HCT116 (cell line): ENCODE measurements around the gene HK1. TPM values are rescaled to one million over a fixed set of nuclear protein-coding genes. Genes with fewer than 3 reads are reported as not detected.

Experiments used
- ATAC-seq: fragments of 200-7000 bp; cut with Tn5 transposase; 2 replicates; pipeline ENCODE4 v1.9.1; 2020; ENCODE audit warnings: mild to moderate bottlenecking, moderate library complexity
- BruUV-seq: library from RNA; stranded (reverse); fragments of 400-500 nt; replicated peaks from 2 replicates; lab custom pipeline; 2021; lab: Mats Ljungman, UMichigan
- CTCF ChIA-PET: fragments of 300-600 bp; sonication (Branson Sonifier 250); formaldehyde crosslinking; loops from one replicate; lab custom pipeline; 2021; ENCODE audit warnings: antibody characterized with exemption; lab: Charles Lee
- POLR2A ChIA-PET: fragments of 300-600, 350-600 bp; sonication (Branson Sonifier 250); formaldehyde crosslinking; loops from one replicate; lab custom pipeline; 2021; ENCODE audit warnings: antibody characterized with exemption; lab: Charles Lee
- RAD21 ChIA-PET, 2 experiments: fragments of 300-600 bp; sonication (Branson Sonifier 250); formaldehyde crosslinking; loops; one replicate each; lab custom pipeline; 2023; ENCODE audit warnings: low total read pairs in 2 of 2; ENCODE audit not compliant: uncharacterized antibody in 2 of 2, unreplicated experiment in 2 of 2, low non-redundant PET in 1 of 2; lab: Charles Lee
- DNase-seq: peaks from one replicate; pipeline ENCODE4 v3.0.0-alpha.2; 2010; ENCODE audit warnings: low read depth, low spot score
- H2AFZ ChIP-seq: fragments of 200-600 bp; shearing (Covaris generic), sonication (generic); 2 replicates; pipeline ENCODE4 v1.6.1; 2017; ENCODE audit warnings: low read depth, mixed run types, mixed read lengths, antibody characterized with exemption, low read length; ENCODE audit not compliant: poor library complexity, severe bottlenecking
- H3K27ac ChIP-seq: 2 replicates; pipeline ENCODE4 v1.5.1; 2012; ENCODE audit warnings: low read depth, low read length
- H3K27me3 ChIP-seq: fragments of 200-600 bp; sonication (generic); 2 replicates; pipeline ENCODE4 v1.6.1; 2016; ENCODE audit warnings: mixed run types, low read length, mixed read lengths; ENCODE audit not compliant: insufficient read depth
- H3K36me3 ChIP-seq, 2 experiments: fragments of 200-500 bp in 1 of 2; fragments of 200-600 bp in 1 of 2; sonication (Bioruptor generic) in 1 of 2; sonication (generic) in 1 of 2; 2 replicates each; pipeline versions ENCODE4 v1.5.1 to v1.6.1; 2014 to 2016; ENCODE audit warnings: low read length in 2 of 2, inconsistent platforms in 1 of 2, mixed read lengths in 1 of 2, mixed run types in 1 of 2; ENCODE audit not compliant: insufficient read depth in 2 of 2, control insufficient read depth in 1 of 2
- H3K4me1 ChIP-seq, 2 experiments: fragments of 200-600 bp in 1 of 2; sonication (generic) in 1 of 2; 2 replicates each; pipeline versions ENCODE4 v1.5.1 to v1.6.1; 2012 to 2017; ENCODE audit warnings: low read length in 2 of 2, inconsistent platforms in 1 of 2, mild to moderate bottlenecking in 1 of 2, mixed read lengths in 1 of 2, mixed run types in 1 of 2, moderate library complexity in 1 of 2; ENCODE audit not compliant: insufficient read depth in 2 of 2, control insufficient read depth in 1 of 2
- H3K4me2 ChIP-seq: fragments of 200-600 bp; sonication (generic); 2 replicates; pipeline ENCODE4 v1.6.1; 2017; ENCODE audit warnings: mixed run types, low read length, mixed read lengths
- H3K4me3 ChIP-seq, 2 experiments: fragments of 200-600 bp in 1 of 2; sonication (generic) in 1 of 2; replicated peaks in 1 of 2; 2 replicates each; pipeline ENCODE4 v1.5.1; 2011 to 2016; ENCODE audit warnings: low read length in 2 of 2, control low read depth in 1 of 2, low read depth in 1 of 2, mild to moderate bottlenecking in 1 of 2, mixed read lengths in 1 of 2, mixed run types in 1 of 2
- H3K79me2 ChIP-seq: fragments of 200-600 bp; sonication (generic); 2 replicates; pipeline ENCODE4 v1.6.1; 2017; ENCODE audit warnings: mild to moderate bottlenecking, mixed run types, low read length, moderate library complexity, mixed read lengths; ENCODE audit not compliant: insufficient read depth
- H3K9ac ChIP-seq: fragments of 200-600 bp; sonication (generic); 2 replicates; pipeline ENCODE4 v1.6.1; 2016; ENCODE audit warnings: low read length, mixed read lengths
- H3K9me2 ChIP-seq: fragments of 200-600 bp; sonication (generic), shearing (Covaris generic); 2 replicates; pipeline ENCODE4 v1.6.1; 2017; ENCODE audit warnings: mixed run types, mild to moderate bottlenecking, moderate library complexity; ENCODE audit not compliant: insufficient read depth
- H3K9me3 ChIP-seq, 2 experiments: fragments of 200-500 bp in 1 of 2; fragments of 200-600 bp in 1 of 2; sonication (Bioruptor generic) in 1 of 2; sonication (generic) in 1 of 2; 2 replicates each; pipeline ENCODE4 v1.6.1; 2014 to 2017; ENCODE audit warnings: low read length in 2 of 2, mixed read lengths in 2 of 2, inconsistent platforms in 1 of 2, low read depth in 1 of 2, mild to moderate bottlenecking in 1 of 2, mixed run types in 1 of 2, moderate library complexity in 1 of 2; ENCODE audit not compliant: control insufficient read depth in 1 of 2, insufficient read depth in 1 of 2
- H4K20me1 ChIP-seq: fragments of 200-600 bp; sonication (generic), shearing (Covaris generic); 2 replicates; pipeline ENCODE4 v1.6.1; 2017; ENCODE audit warnings: mixed run types, mild to moderate bottlenecking, moderate library complexity; ENCODE audit not compliant: insufficient read depth
- EGR1 ChIP-seq: IDR thresholded peaks from 2 replicates; pipeline ENCODE4 v1.6.1; 2012; ENCODE audit warnings: low read depth
- FOSL1 ChIP-seq: IDR thresholded peaks from 2 replicates; pipeline ENCODE4 v1.6.1; 2012; ENCODE audit warnings: low read depth
- POLR2A ChIP-seq: IDR thresholded peaks from 2 replicates; pipeline ENCODE4 v1.7.0; 2011; ENCODE audit warnings: borderline replicate concordance; ENCODE audit not compliant: insufficient read depth, insufficient read length; ENCODE audit errors: extremely low read depth
- SP1 ChIP-seq: IDR thresholded peaks from 2 replicates; pipeline ENCODE4 v1.6.1; 2012; ENCODE audit warnings: low read depth
- SRF ChIP-seq: IDR thresholded peaks from 2 replicates; pipeline ENCODE4 v1.6.1; 2012; ENCODE audit warnings: low read depth
- intact Hi-C: fragments of 100-400 bp; cut with micrococcal nuclease; formaldehyde crosslinking; loops from 2 replicates; pipeline ENCODE4 v1.10.0; 2022
- total RNA-seq: library from RNA; stranded (reverse); gene quantifications from one replicate; pipeline ENCODE4 v1.2.1, GENCODE V29; 2021; ENCODE audit not compliant: unreplicated experiment
- TF ChIP-seq, protein P1 (sequence below): IDR thresholded peaks from 2 replicates; pipeline ENCODE4 v1.6.1; 2012
- TF ChIP-seq, protein P2 (sequence below): IDR thresholded peaks from 2 replicates; pipeline ENCODE4 v1.6.1; 2012
- TF ChIP-seq, protein P3 (sequence below): IDR thresholded peaks from 2 replicates; pipeline ENCODE4 v1.6.1; 2011; ENCODE audit warnings: mild to moderate bottlenecking, low read length, moderate library complexity; ENCODE audit not compliant: insufficient replicate concordance; ENCODE audit errors: extremely low read depth

Gene HK1
- total RNA-seq, 1 experiment from 2014 or later = 50.3 TPM

DNA sequence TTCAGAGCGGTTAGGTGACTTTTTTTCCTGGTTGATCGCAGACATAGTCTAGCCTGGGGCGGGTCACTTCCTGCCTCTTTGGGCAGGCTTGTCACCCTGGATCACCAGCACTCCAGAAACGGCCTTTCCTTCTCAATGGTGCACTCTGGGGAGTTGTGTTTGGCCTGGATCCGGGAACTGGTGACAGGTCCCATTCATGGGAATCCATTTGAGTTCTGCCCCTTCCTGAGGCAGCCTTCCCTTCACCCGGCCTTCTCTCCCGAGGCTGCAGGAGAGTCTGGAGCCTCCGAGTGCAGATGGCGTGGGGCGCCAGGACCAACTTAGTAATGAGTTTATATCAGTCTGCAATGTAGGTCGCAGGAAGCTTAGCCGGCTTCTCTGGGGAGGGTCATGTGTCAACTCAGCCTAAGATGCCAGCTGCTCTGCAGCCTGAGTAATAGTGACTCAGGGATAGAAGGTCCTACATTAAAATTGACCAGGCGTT, 84.2 kb downstream of the HK1 start:
- no peaks in the 10 kb centered on the region for H3K4me1 ChIP-seq

DNA sequence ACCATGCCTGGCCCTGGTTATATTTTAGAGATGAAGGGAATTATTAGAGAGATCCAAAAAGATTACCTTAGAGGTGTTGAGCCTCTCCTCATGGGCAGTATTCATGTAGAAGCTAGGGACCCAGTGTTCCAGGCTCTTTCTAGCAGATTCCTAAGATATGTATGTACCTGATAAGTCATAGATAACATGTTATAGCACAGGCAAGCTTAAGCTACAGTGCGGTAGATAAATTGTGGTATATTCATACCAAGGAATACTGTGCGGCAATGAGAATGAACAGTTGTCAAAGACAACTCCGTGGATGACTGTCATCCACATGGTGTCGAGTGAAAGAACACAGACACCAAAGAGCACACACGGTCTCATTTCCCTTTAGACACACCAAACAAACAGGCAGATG, 85.4 kb downstream of the HK1 start:
- ChIA-PET RAD21 (no interaction called here), CTCF (no interaction called here), POLR2A (no interaction called here)
- intact Hi-C loops = no loop called here
- Histone ChIP-seq H3K27me3 (no peaks in the 10 kb centered on the region), H3K36me3 (peaks cover 0 to 4% of the 10 kb centered on the region in 2 experiments; a peak in 1 of 4 replicates), H3K4me1 (no peaks in the 10 kb centered on the region), H3K79me2 (no peaks in the 10 kb centered on the region), H4K20me1 (no peaks in the 10 kb centered on the region), H2AFZ (no peak overlapping the region), H3K4me3 (no peak overlapping the region), H3K4me2 (no peak overlapping the region), H3K9me3 (no peaks in the 10 kb centered on the region), H3K9ac (no peak overlapping the region), H3K9me2 (no peaks in the 10 kb centered on the region), H3K27ac (no peak overlapping the region)
- no peak for DNase-seq
- no peak for ATAC-seq
- BruUV-seq = no TSS peak
- no peak for TF ChIP-seq SRF

More for the DNA sequence above, 84.2 kb downstream of the HK1 start:
- Histone ChIP-seq H2AFZ (no peak overlapping the region), H3K4me3 (no peak overlapping the region), H3K4me2 (no peak overlapping the region), H3K27me3 (no peaks in the 10 kb centered on the region), H3K9me2 (no peaks in the 10 kb centered on the region), H3K79me2 (no peaks in the 10 kb centered on the region), H3K36me3 (peaks cover 0 to 4% of the 10 kb centered on the region in 2 experiments; a peak in 1 of 4 replicates), H3K27ac (no peak overlapping the region), H3K9me3 (no peaks in the 10 kb centered on the region), H3K9ac (no peak overlapping the region), H4K20me1 (no peaks in the 10 kb centered on the region)
- TF ChIP-seq POLR2A (no peak), EGR1 (no peak), SP1 (no peak), FOSL1 (no peak)
- TF ChIP-seq, protein P1, sequence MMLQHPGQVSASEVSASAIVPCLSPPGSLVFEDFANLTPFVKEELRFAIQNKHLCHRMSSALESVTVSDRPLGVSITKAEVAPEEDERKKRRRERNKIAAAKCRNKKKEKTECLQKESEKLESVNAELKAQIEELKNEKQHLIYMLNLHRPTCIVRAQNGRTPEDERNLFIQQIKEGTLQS = no peak
- TF ChIP-seq, protein P2, sequence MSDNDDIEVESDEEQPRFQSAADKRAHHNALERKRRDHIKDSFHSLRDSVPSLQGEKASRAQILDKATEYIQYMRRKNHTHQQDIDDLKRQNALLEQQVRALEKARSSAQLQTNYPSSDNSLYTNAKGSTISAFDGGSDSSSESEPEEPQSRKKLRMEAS = no peak
- TF ChIP-seq, protein P3, sequence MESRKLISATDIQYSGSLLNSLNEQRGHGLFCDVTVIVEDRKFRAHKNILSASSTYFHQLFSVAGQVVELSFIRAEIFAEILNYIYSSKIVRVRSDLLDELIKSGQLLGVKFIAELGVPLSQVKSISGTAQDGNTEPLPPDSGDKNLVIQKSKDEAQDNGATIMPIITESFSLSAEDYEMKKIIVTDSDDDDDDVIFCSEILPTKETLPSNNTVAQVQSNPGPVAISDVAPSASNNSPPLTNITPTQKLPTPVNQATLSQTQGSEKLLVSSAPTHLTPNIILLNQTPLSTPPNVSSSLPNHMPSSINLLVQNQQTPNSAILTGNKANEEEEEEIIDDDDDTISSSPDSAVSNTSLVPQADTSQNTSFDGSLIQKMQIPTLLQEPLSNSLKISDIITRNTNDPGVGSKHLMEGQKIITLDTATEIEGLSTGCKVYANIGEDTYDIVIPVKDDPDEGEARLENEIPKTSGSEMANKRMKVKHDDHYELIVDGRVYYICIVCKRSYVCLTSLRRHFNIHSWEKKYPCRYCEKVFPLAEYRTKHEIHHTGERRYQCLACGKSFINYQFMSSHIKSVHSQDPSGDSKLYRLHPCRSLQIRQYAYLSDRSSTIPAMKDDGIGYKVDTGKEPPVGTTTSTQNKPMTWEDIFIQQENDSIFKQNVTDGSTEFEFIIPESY = no peak
- intact Hi-C loops = no loop called here
- POLR2A ChIA-PET = no interaction called here
- ATAC-seq = no peak
- no TSS peak for BruUV-seq
- RAD21 ChIA-PET = no interaction called here
- CTCF ChIA-PET = no interaction called here
- no peak for DNase-seq
